HG03521 (cell line): ENCODE measurements around the gene CASR.
A peak's percentile ranks its signal among the peaks of the same experiment; 100 is the strongest.

Source experiments
- ATAC-seq: cut with Tn5 transposase; IDR thresholded peaks from one replicate; pipeline ENCODE4 v1.9.1; 2021; ENCODE audit warnings: mild to moderate bottlenecking, moderate library complexity; ENCODE audit not compliant: unreplicated experiment

Gene CASR

DNA sequence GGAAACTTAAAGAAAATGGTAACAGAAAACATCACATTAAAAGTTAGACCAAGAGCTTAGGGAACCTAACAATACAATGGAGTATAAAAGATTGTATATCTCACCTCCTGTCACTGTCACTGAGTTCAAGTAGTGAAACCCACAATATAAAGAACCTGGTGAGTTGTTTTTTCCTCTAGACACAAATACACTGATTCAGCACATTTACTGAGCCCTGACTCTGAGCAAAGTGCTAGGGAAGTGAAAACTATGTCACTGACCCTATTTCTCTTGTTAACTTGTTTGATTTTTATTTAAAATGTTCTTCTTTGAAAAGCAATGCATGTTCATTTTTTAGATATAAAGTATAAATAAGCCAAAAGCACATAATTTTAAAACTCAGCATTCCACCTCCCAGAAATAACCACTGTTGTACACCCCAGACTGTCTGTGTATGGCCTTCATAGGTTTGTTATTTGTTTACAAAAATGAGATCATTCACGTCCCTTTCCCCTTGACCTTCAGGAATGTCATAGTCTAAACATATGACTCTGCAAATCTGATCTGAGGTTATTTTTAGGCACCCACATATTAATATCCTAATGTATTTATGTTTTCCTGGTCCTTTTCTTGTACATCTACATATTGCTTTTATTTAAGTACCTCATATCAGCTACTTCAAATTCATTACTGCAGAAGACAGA, 72.4 kb downstream of the CASR start:
- peak; percentile 58 for ATAC-seq

DNA sequence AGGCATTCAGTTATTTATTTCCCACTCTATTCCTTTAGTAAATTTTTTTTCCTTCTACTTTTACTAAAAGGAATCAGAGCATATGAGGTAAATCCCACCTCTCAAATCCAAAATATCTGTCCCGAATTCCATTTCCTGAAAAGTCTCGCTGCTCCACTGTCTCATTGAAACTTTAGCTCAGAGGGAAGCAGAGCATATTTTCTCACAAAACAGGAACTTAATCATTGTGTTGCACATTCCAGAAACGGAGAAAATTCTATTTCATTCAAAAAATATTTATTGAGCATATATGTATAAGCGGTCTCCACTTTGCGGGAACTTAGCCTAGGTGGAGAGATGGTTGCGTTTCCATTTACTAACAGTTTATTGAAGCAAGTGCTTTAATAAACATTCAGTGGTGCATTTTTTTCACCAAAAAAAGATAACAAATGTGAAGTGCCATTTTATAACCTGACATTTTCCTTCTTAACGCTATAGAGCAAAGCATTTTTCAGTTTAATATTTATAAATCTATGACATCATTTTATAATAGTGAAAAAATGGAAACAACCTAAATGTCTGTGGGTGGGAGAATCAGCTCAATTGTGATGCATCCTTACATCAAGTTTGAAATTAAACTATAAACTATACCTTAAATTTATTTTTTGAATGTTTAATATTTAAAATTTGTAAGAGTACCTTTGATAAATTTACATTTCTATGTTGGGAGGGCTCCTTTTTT, 74.3 kb downstream of the CASR start:
- no peak for ATAC-seq

DNA sequence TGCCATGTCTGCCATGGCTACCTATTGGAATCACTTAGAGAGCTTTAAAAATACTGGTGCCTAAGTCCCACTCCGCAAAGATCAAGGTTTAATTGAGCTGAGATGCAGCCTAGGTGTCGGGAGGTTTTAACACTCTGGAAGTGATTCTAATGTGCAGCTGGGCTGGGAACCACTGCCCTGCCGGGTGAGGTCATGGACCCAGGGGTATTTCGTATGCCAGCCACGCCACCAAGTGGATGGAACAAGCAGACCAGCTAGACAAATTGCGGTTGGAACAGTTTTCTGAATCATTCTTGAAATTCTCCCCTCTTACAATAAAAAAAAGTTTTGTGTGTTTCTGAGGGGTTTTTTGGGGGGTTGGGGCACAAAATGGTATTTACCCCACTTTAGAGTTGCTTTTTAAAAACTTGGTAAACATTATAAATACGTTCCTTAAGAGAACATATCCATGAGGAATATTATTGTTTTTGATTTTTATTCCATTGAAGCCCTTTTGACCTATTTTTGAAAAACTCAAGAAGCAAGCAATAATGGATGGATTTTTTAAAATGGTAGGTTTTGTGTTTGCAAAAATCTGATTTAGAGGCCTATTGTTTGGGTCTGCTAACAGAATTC, 75.4 kb downstream of the CASR start:
- ATAC-seq, result peak; percentile 60

DNA sequence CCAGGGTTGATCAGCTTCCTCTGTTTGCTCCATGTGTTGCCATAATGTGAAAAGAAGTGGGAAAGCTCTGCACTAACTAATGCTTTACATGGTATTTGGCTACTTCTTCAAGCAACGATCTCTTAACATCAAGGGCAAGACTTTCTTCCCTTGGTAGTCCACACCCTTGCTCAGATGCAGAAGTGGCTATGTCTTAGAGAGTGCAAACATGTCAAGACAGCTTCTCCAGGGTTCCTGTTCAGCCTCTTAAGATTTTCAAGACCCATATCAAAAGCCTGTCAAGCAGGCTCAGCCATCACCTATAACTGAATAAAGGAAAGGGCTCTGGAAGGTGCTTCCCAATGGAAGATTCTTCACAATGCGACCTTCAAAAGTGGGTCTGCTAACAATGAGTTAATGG, 76.7 kb downstream of the CASR start:
- ATAC-seq, result no peak

DNA sequence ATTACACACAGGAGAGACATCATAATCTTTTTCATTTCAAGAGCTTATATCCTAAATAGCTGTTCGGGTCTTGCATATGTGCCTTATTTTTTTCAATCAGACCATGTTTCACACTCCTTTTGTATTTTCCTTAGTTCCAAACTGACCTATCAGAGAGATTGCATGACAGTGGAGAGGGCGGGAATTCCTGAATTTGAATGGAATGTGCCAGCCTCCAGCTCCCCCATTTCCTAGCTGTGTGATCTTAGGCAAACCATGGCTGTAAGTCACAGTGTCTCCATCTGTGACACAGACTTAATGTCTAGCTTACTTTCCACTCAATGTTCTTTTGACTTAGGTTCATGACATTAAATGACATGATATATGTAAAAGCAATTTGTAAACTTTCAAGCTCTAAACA, 79.6 kb downstream of the CASR start:
- no peak for ATAC-seq

DNA sequence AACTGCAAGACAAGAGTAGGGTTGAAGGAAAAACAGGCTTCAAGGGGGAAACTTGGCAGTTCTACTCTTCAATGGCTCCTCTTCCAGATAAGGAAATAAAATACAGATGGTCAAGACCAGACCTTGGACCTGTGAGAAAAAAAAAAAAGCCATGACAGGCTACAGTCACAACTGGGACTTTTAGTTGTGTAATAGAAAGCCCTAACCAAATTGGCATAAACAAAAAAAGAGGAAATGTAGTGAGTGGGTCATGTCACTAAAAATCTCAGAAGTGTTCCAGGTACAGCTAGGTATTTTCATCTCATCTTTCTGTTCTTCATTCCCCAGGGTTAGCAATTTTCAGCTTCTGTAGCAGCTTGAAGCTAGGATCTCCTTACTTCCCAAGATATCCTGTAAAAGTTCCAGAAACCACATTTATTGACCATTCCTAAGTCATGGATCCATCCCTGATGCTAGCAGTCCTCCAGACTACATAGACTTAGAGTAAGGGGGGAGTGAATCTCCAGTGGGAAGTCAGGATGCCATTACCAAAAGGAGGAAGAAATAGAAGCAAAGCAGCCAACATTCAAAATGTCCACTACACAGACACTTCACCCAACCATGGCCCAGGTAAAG, 80.6 kb downstream of the CASR start:
- no peak for ATAC-seq

DNA sequence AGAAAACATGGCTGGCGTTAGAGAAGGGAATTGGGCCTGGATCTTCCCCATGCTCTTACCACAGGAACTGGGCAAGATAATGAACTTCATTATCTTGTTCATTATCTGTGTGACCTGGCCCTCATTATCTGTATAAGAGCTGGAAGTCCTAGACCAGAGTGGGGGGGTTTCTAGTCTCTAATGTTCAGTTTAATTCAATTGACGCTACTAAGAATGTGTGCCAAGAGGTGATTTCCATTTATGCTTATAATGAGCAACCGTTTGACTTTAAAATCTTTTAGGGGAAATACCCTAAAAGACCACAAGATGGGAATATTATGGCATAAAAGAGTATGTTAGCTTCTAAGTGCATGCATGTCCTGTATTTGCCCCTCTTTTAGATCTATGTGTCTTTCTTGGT, 82.5 kb downstream of the CASR start:
- ATAC-seq, result no peak

DNA sequence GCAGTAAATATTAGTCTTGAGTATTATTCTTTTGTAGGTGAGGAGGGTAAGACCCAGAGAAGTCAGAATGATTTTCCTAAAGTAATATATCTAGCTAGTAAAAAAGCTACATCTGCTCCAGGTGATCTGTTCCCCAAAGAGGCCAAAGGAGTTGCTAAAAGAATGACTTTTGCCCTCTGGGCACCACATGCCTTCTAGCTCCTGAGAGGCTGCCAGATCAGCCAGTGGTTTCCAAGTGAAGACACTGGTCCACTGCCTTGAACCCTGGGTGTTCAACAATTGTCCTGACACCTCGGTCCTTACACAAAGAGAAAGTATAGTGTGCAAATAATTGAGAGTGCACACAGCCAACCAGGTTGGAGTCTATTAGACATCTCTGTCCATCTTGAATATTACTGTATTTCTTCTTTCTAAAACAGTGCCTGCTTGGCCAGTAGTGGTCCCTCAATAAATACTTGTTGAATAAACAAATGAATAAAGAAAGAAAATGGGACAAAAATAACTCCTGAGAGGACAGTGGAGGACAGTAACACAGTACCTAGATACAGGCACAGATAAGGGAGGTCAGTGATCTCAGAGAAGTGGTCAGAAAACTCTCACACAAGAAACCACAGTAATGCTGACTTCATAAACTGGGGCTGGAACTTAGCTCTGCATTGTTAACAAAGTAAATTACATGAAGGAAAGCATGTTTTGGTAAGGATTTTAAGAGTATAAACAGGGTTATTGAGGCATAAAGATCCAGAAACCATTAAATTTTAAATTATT, 85.0 kb downstream of the CASR start:
- ATAC-seq, result no peak

DNA sequence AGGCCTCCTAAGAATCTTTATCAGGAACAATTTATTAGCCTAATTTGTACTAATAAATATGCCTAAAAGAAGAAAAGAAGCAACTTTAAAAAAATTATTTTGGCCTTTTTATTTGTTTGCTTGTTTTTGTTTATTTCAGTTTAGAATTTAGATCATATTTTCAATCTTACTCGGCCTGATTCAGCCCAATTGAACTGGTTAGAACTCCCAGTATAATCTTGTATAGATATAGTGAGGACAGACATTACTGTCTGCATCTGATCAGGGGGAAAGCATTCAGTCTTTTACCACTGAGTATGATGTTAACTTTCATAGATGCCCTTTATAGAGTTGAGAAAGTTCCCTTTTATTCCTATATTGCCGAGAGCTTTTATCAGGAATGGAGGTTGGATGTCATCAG, 85.6 kb downstream of the CASR start:
- no peak for ATAC-seq

DNA sequence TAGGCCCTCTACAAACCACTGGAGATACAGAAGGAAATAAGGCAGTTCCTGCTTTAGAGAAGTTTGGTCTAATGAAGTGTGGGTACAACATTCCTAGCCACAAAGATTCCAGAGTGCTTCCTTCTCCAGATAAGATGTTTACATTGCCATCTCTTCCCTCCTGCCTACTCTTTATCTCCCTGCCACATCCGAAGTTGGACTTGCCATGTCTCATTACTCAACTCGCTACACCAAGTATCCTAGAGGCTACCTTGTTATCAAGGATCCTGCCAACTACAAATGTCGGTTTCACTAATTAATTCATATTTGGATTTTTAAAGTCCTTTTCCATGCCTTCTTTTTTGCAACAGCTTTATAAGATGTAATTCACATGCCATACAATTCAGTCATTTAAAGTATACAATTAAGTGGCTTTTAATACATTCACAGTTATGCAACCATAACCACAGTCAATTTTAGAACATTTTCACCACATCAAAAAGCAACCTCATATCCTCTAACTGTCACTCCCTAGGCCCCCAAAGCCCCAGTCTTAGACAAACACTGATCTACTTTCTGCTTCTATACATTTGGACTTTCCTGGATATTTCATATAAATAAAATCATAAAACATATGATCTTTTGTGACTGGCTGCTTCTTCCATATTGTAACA, 87.9 kb downstream of the CASR start:
- no peak for ATAC-seq

DNA sequence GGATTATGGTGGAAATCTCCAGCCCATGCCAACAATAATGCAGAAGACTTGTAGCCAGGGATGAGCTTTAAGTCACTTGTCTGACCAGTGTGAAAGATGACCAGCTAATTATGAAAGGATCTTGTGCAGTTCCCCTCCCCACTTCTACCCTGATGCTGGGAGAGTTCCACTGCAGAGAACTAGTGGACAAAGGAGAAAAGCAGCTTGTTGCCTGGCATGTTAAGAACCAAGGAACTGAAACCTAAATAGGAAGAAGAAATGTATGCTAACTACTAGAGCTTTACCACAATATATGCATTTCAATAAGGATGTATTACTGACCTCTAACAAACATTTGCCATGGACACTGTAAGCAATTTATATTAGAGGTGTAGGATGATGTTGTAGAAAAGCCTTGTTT, 89.4 kb downstream of the CASR start:
- no peak for ATAC-seq

DNA sequence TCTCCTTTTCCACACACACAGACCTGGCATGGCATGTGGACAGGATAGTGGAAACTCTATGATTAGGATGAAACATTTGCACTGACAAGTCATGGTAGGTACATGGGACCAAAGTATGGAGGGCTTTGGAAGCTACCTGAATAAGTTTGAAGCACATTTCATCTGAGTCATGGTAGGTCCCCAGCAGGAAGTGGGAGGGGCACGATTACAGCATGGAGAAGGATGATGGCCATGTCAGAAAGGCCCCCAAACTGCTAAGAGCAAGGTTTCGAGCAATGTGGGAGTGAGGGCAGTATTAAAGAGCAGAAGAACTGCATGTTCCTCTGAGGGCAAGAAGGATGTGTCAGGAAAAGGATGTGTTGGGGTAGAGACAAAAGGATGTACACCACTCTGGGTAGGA, 90.0 kb downstream of the CASR start:
- ATAC-seq, result no peak

DNA sequence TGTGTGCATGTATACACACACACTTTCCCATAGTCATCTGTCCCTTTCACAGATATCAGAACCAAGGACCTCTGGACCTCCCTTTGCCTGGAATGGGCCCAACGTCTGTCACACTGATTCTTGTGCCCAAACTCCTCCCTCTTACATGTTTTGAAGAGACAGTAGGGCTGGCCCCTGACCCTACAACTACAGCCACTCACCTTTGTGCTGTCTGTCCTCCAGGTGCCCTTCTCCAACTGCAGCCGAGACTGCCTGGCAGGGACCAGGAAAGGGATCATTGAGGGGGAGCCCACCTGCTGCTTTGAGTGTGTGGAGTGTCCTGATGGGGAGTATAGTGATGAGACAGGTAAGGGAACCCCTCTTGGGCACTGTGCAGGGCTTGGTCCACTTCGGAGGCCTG, 98.4 kb downstream of the CASR start:
- no peak for ATAC-seq

DNA sequence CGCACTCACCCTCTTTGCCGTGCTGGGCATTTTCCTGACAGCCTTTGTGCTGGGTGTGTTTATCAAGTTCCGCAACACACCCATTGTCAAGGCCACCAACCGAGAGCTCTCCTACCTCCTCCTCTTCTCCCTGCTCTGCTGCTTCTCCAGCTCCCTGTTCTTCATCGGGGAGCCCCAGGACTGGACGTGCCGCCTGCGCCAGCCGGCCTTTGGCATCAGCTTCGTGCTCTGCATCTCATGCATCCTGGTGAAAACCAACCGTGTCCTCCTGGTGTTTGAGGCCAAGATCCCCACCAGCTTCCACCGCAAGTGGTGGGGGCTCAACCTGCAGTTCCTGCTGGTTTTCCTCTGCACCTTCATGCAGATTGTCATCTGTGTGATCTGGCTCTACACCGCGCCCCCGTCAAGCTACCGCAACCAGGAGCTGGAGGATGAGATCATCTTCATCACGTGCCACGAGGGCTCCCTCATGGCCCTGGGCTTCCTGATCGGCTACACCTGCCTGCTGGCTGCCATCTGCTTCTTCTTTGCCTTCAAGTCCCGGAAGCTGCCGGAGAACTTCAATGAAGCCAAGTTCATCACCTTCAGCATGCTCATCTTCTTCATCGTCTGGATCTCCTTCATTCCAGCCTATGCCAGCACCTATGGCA, 100.5 kb downstream of the CASR start:
- no peak for ATAC-seq

DNA sequence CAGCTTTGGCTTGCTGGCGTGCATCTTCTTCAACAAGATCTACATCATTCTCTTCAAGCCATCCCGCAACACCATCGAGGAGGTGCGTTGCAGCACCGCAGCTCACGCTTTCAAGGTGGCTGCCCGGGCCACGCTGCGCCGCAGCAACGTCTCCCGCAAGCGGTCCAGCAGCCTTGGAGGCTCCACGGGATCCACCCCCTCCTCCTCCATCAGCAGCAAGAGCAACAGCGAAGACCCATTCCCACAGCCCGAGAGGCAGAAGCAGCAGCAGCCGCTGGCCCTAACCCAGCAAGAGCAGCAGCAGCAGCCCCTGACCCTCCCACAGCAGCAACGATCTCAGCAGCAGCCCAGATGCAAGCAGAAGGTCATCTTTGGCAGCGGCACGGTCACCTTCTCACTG, 101.0 kb downstream of the CASR start:
- no peak for ATAC-seq

DNA sequence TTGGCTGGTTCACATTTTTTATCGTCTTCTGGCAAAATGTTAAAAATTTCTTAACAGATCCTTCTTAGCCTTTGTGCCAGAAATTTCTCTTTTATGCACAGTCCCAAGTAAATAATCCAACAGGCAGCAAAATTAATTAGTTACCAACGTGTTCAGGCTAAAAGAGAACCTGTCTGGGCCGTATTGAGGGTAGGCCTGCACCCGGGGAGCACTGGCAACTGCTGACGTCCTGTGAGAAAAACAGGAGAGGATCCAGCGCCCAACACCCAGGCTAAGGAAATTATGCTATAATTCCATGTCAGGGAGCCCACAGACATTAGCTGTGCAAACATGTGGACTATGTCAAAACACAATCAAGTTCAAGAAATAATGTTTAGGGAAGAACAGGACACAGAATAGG, 110.9 kb downstream of the CASR start:
- no peak for ATAC-seq

DNA sequence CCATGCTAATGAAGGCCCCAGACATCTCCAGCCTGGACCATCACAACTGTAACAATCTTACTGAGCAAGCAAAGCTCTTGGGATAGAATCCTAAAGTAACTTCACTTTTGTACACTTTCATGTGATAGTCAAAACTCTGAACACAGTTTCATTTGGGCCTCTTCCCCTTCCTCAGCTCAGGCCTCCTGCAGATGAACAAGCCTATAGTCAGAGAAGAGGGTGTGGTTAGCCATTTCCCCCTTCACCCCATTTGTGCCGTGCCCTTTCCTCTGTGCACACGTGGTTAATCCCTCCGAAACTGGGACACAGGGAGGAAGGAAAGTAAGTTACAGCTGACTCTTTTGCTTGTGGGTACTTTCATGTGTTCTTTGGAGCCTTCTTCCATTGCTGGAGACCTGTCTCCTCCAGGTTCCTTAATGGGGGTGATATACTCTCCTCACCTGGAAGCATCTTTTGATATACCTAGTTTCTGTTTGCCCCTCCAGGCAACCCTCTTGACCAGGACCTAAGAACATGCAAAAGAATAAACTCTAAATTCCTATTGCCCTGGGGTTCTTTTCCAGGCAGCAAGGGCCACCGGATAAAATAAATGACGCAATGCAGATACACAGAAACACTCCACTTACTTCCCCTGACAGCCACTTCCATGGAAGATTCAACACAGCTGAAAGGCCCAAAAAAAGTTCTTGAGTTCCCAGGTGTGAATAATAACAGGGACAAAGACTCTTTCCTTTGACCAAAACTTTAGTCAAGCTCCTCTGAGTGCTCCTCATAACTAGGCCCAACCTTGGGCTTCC, 112.0 kb downstream of the CASR start:
- ATAC-seq, result no peak

DNA sequence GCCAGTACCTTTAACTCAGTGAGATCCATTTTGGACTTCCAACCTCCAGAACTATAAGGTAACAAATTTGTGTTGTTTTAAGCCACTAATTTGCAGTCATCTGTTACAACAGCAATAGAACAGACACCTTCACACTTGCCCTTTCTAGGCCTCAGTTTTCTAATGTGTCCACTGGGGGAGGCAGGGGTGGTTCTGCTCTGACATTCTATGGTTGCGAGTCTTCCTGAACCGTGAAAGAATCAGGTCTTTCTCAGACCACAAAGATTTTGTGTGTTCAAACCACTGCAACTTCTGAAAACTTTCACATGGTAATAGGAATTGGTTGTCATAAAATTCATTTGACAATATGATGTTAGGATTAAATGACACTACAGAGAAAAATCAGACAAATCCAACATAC, 114.8 kb downstream of the CASR start:
- ATAC-seq, result no peak

DNA sequence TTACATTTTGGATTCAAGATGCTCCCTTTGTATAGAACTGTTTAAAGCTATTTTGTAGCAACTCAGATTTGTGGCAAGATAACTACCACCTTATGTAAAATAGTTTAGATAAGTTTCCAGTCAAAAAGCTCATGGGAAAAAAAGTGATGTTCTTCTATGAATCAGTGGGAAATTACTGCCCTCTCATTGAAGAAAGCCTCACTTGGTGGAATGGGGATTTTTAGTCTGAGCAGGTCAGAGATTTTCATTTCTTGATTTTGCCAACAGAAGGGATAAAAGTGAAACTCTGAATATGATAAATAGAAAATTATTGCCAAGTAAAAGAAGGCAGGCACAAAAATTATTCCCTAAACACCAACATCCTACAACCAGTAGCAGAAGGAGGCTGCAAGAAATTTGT, 115.7 kb downstream of the CASR start:
- ATAC-seq, result no peak
